Fibroblast of pulmonary artery (primary cell): Measurements from ENCODE around the gene TAC4.

Experiments
- DNase-seq: peaks from one replicate; pipeline ENCODE4 v3.0.0-alpha.2; 2010; ENCODE audit warnings: low read depth
- H3K4me3 ChIP-seq: replicated peaks from 2 replicates; pipeline ENCODE4 v1.5.1; 2011; ENCODE audit warnings: low read depth, mild to moderate bottlenecking, control low read depth, low read length, moderate library complexity
- TF ChIP-seq, protein P1 (sequence below): IDR thresholded peaks from 2 replicates; pipeline ENCODE4 v1.5.1; 2011; ENCODE audit warnings: mild to moderate bottlenecking, control low read depth, low read length, inconsistent platforms; ENCODE audit errors: missing control alignments

TAC4 gene

GRCh38 chr17:49819138-49819537 is 28.7 kb downstream of the TAC4 start:
- no peak overlapping the region for H3K4me3 ChIP-seq
- TF ChIP-seq, protein P1, sequence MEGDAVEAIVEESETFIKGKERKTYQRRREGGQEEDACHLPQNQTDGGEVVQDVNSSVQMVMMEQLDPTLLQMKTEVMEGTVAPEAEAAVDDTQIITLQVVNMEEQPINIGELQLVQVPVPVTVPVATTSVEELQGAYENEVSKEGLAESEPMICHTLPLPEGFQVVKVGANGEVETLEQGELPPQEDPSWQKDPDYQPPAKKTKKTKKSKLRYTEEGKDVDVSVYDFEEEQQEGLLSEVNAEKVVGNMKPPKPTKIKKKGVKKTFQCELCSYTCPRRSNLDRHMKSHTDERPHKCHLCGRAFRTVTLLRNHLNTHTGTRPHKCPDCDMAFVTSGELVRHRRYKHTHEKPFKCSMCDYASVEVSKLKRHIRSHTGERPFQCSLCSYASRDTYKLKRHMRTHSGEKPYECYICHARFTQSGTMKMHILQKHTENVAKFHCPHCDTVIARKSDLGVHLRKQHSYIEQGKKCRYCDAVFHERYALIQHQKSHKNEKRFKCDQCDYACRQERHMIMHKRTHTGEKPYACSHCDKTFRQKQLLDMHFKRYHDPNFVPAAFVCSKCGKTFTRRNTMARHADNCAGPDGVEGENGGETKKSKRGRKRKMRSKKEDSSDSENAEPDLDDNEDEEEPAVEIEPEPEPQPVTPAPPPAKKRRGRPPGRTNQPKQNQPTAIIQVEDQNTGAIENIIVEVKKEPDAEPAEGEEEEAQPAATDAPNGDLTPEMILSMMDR, result no peak
- no peak for DNase-seq

DNA sequence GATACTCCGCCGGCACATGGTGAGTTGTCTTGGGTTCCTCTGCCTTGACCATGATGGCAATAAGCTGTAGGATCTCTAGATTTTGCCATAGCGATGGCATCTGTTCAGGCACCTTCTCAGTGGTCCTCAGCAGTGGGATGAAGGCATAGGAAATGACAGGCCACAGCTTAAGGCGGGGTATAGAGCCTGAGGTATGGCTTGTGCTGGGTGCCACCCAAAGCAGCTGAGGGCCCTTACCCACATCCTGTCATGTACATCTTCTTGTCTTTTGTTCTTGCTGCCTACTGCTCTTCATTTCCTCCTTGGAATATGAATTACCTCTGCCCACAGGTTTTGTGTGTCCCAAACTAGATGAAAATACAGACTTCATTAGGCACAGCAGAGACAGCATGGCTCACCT is 29.9 kb downstream of the TAC4 start:
- no peak overlapping the region for H3K4me3 ChIP-seq
- TF ChIP-seq, protein P1, result no peak
- DNase-seq, result no peak

- no peak overlapping the region for H3K4me3 ChIP-seq
- DNase-seq, result no peak
- TF ChIP-seq, protein P1, result no peak
Measured at GRCh38 chr17:49815761-49816281, 32.0 kb downstream of the TAC4 start.

- no peak for DNase-seq
- TF ChIP-seq, protein P1, result no peak
- no peak overlapping the region for H3K4me3 ChIP-seq
Measured at GRCh38 chr17:49814781-49815529, 32.9 kb downstream of the TAC4 start.

- no peak for DNase-seq
- TF ChIP-seq, protein P1, result no peak
Measured at GRCh38 chr17:49809056-49809455, 38.8 kb downstream of the TAC4 start.

GRCh38 chr17:49798738-49799137 is 49.1 kb downstream of the TAC4 start:
- TF ChIP-seq, protein P1, result no peak
- H3K4me3 ChIP-seq, result no peak overlapping the region
- DNase-seq, result no peak

More at GRCh38 chr17:49809056-49809455, 38.8 kb downstream of the TAC4 start:
- H3K4me3 ChIP-seq, result no peak overlapping the region

DNA sequence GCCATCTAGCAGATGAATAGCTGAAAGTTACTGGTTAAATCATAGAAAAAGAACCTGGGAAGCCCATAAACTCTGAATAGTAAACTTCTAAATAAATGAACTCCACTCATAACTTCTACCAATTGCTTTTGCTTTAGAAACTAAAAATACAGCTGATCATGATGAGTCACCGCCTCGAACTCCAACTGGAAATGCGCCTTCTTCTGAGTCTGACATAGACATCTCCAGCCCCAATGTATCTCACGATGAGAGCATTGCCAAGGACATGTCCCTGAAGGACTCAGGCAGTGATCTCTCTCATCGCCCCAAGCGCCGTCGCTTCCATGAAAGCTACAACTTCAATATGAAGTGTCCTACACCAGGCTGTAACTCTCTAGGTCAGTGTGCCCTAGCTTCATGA is 49.7 kb downstream of the TAC4 start:
- no peak for DNase-seq
- H3K4me3 ChIP-seq, result no peak overlapping the region
- TF ChIP-seq, protein P1, result no peak
